Activated CD8-positive, alpha-beta T cell treated with anti-CD3 and anti-CD28 coated beads for 36 hours (primary cell): Measurements from ENCODE around the gene IRS1. TPM values are rescaled to one million over a fixed set of nuclear protein-coding genes. Genes with fewer than 3 reads are reported as not detected.

Experiments used
- ATAC-seq: fragments of 200-7000 bp; cut with Tn5 transposase; one replicate; pipeline ENCODE4 v1.10.0; 2021; ENCODE audit warnings: mild to moderate bottlenecking, moderate library complexity
- CTCF ChIA-PET: fragments of 350-600 bp; sonication (Branson Sonifier 250); formaldehyde crosslinking; loops from one replicate; lab custom pipeline; 2021; ENCODE audit warnings: antibody characterized with exemption; lab: Charles Lee
- POLR2A ChIA-PET: fragments of 350-600 bp; sonication (Branson Sonifier 250); formaldehyde crosslinking; loops from one replicate; lab custom pipeline; 2021; ENCODE audit warnings: antibody characterized with exemption; lab: Charles Lee
- DNase-seq: peaks from one replicate; pipeline ENCODE4 v3.0.0-alpha.2; 2020
- H3K27ac Mint-ChIP-seq: one replicate; pipeline ENCODE4 v1.8.0; 2021; ENCODE audit warnings: mild to moderate bottlenecking, mixed read lengths
- H3K27me3 Mint-ChIP-seq: one replicate; pipeline ENCODE4 v1.8.0; 2021; ENCODE audit warnings: mixed read lengths
- H3K36me3 Mint-ChIP-seq: one replicate; pipeline ENCODE4 v1.8.0; 2021; ENCODE audit warnings: low read depth, mixed read lengths
- H3K4me1 Mint-ChIP-seq: one replicate; pipeline ENCODE4 v1.8.0; 2021; ENCODE audit warnings: low read depth, mixed read lengths
- H3K4me3 Mint-ChIP-seq: one replicate; pipeline ENCODE4 v1.8.0; 2021; ENCODE audit warnings: mild to moderate bottlenecking, moderate library complexity, mixed read lengths
- H3K9me3 Mint-ChIP-seq: one replicate; pipeline ENCODE4 v1.8.0; 2021; ENCODE audit warnings: mixed read lengths
- intact Hi-C: fragments of 100-400 bp; cut with micrococcal nuclease; formaldehyde crosslinking; loops from one replicate; pipeline ENCODE4 v1.10.0; 2022
- total RNA-seq, 2 experiments: library from RNA; stranded (reverse); gene quantifications; one replicate each; pipeline ENCODE4 v1.2.3, GENCODE V29; 2021
- TF ChIP-seq, protein P1 (sequence below): fragments of 200-600 bp; IDR thresholded peaks from one replicate; pipeline ENCODE4 v1.8.0; 2022; ENCODE audit warnings: antibody characterized with exemption, mild to moderate bottlenecking

IRS1 gene
- total RNA-seq, 2 experiments from 2014 or later, result 3.5 to 4.0 TPM

DNA sequence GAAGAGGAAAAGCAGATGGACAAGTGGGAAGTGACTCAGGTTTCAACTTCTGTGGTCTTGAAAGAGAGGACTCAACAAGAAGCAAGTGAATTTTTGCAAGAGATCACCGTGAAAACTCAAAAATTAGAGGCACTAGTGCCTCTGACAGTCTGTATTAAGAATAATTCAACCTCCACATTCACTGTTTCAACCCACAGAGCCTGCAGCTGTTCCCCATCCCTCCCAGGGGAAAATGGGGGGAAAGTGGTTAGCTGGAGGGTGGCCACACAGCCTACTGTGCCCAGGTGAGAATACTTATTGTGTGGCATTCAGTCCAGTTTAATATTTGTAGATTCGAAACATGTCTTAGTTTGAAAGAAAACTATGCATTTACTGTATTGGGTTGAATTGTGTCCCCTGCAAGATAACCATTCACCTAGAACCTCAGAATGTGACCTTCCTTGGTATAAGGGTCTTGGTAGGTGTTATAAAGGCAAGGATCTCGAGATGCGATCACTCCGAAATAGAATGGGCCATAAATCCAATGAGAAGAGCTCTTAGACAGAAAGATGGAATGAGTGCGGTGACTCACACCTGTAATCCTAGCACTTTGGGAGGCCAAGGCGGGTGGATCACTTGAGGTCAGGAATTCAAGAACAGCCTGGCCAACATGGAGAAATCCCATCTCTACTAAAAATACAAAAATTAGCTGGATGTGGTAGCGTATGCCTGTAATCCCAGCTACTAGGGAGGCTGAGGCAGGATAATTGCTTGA lies 94.3 kb downstream of the IRS1 start:
- CTCF ChIA-PET, result interaction anchor here (1.2 kb wide), 1 partner anchor 533 kb away, joined by 3 read pairs; no protein-coding TSS in a partner anchor
- intact Hi-C loops, result no loop called here
- H3K4me3 Mint-ChIP-seq, result no peak overlapping the region
- POLR2A ChIA-PET, result no interaction called here
- no peaks in the 10 kb centered on the region for H3K9me3 Mint-ChIP-seq
- peaks cover 4% of the 10 kb centered on the region for H3K4me1 Mint-ChIP-seq
- H3K36me3 Mint-ChIP-seq, result no peaks in the 10 kb centered on the region
- TF ChIP-seq, protein P1, sequence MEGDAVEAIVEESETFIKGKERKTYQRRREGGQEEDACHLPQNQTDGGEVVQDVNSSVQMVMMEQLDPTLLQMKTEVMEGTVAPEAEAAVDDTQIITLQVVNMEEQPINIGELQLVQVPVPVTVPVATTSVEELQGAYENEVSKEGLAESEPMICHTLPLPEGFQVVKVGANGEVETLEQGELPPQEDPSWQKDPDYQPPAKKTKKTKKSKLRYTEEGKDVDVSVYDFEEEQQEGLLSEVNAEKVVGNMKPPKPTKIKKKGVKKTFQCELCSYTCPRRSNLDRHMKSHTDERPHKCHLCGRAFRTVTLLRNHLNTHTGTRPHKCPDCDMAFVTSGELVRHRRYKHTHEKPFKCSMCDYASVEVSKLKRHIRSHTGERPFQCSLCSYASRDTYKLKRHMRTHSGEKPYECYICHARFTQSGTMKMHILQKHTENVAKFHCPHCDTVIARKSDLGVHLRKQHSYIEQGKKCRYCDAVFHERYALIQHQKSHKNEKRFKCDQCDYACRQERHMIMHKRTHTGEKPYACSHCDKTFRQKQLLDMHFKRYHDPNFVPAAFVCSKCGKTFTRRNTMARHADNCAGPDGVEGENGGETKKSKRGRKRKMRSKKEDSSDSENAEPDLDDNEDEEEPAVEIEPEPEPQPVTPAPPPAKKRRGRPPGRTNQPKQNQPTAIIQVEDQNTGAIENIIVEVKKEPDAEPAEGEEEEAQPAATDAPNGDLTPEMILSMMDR, result no peak
- peaks cover 5% of the 10 kb centered on the region for H3K27me3 Mint-ChIP-seq
- ATAC-seq, result no peak
- no peak overlapping the region for H3K27ac Mint-ChIP-seq
- DNase-seq, result no peak

DNA sequence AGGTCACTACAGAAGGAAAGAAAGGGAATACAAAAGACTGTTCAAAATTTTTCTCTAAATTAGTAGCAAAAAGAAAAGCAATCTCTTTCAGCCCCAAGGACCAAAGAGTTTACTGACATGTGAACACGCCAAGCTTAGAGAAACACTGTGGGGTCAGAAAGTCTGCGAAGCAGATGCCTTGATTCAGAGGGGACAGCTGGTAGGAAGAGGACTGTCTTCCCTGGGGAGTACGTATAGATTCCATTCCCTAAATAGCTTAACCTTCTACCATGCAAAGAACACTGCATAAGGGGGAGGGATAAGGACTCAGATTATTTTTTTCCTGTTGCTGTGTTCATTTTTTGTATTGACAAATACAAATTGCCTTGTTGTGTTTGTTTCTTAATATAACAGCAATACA lies 96.1 kb downstream of the IRS1 start:
- no peak overlapping the region for H3K27ac Mint-ChIP-seq
- H3K27me3 Mint-ChIP-seq, result peaks cover 10% of the 10 kb centered on the region
- ATAC-seq (no peak), DNase-seq (no peak)
- intact Hi-C loops, result no loop called here
- H3K4me3 Mint-ChIP-seq, result no peak overlapping the region
- ChIA-PET CTCF (no interaction called here), POLR2A (no interaction called here)
- H3K36me3 Mint-ChIP-seq, result no peaks in the 10 kb centered on the region
- TF ChIP-seq, protein P1, result no peak
- H3K9me3 Mint-ChIP-seq, result no peaks in the 10 kb centered on the region
- H3K4me1 Mint-ChIP-seq, result peaks cover 4% of the 10 kb centered on the region

DNA sequence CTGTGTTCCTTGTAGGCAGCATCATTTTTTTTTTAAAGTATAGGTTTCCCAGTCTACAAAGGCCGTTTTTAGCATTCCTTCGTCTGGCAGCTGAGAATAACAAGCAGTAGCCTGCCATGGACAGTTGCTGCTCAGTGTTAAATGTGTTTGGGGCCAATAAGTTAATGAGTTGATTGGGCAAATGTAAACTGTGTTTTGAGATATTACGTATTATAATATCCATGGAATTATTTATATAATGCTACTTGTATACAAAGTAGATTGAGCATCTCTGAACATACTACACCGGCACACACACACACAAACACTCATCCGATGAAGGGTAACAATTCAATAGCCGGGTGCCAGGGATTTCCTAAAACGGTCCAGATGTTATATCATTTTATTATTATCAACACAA lies 97.2 kb downstream of the IRS1 start:
- TF ChIP-seq, protein P1, result no peak
- Mint-ChIP-seq H3K4me1 (peaks cover 4% of the 10 kb centered on the region), H3K9me3 (no peaks in the 10 kb centered on the region), H3K27me3 (peaks cover 10% of the 10 kb centered on the region), H3K27ac (no peak overlapping the region), H3K4me3 (no peak overlapping the region), H3K36me3 (no peaks in the 10 kb centered on the region)
- DNase-seq (no peak), ATAC-seq (no peak)
- POLR2A ChIA-PET, result no interaction called here
- intact Hi-C loops, result no loop called here
- CTCF ChIA-PET, result interaction anchor here (1.0 kb wide), 1 partner anchor 145 kb away, joined by 3 read pairs; no protein-coding TSS in a partner anchor

DNA sequence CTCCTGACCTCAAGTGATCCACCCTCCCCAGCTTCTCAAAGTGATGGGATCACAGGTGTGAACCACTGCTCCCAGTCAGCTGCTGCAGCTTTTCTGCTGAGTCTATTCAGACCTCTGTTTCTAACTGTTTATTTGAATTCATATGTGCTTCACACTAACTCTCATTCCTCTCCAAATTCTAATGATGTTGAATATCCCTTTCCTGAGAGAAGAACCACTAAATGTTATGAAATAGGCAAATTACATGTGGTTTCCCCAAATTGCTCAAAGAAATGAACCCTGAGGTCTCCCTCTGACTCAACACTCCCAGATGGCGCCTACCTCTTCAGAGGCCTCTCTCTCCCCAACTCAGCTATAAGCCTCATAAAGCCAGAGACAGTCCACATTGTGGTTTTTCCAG lies 98.6 kb downstream of the IRS1 start:
- Mint-ChIP-seq H3K4me3 (no peak overlapping the region), H3K27me3 (peaks cover 10% of the 10 kb centered on the region), H3K36me3 (no peaks in the 10 kb centered on the region), H3K9me3 (no peaks in the 10 kb centered on the region), H3K27ac (no peak overlapping the region), H3K4me1 (peaks cover 4% of the 10 kb centered on the region)
- intact Hi-C loops, result no loop called here
- POLR2A ChIA-PET, result no interaction called here
- DNase-seq, result peak; percentile 9
- TF ChIP-seq, protein P1, result no peak
- ATAC-seq, result no peak
- CTCF ChIA-PET, result no interaction called here

DNA sequence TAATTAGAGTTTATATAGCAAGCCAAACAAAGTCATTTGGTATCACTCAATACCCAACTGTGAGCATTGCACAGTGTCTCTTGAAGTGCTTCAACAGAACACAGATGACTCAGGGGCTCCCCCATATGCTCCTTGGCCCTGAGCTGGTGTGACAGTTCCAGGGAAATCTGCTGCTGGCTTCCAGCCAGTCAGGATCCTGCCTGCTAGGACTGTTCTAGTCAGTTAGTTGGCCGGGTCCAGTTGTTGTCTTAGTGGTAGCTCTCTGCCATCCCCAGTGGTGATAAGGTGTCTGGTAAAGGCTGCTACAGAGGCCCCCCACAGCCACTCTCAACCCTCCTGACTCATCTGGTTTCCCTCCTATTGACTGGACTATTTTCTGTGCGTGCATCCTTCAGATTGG lies 100.3 kb downstream of the IRS1 start:
- Mint-ChIP-seq H3K4me3 (no peak overlapping the region), H3K27me3 (peaks cover 13% of the 10 kb centered on the region), H3K27ac (no peak overlapping the region), H3K4me1 (peaks cover 4% of the 10 kb centered on the region), H3K9me3 (no peaks in the 10 kb centered on the region), H3K36me3 (no peaks in the 10 kb centered on the region)
- TF ChIP-seq, protein P1, result no peak
- CTCF ChIA-PET, result no interaction called here
- DNase-seq, result no peak
- POLR2A ChIA-PET, result no interaction called here
- ATAC-seq, result no peak
- intact Hi-C loops, result no loop called here
